Loucy (cell line): ENCODE data around the gene SHROOM3.

Experiments
- H2AFZ ChIP-seq: fragments of 200-600 bp; sonication (generic); 2 replicates; pipeline ENCODE4 v1.6.0; 2016; ENCODE audit warnings: antibody characterized with exemption, mild to moderate bottlenecking, low read length, moderate library complexity
- H3F3A ChIP-seq: fragments of 200-600 bp; 2 replicates; pipeline ENCODE4 v1.6.0; 2016; ENCODE audit warnings: antibody characterized with exemption, low read depth, mild to moderate bottlenecking
- H3K27me3 ChIP-seq: fragments of 200-600 bp; sonication (generic); 2 replicates; pipeline ENCODE4 v1.6.1; 2014; ENCODE audit warnings: low read length, mild to moderate bottlenecking; ENCODE audit not compliant: insufficient read depth, poor library complexity, severe bottlenecking
- H3K36me3 ChIP-seq: fragments of 200-600 bp; sonication (generic); 2 replicates; pipeline ENCODE4 v1.6.1; 2016; ENCODE audit warnings: low read length; ENCODE audit not compliant: insufficient read depth
- H3K4me1 ChIP-seq: fragments of 200-600 bp; sonication (generic); 2 replicates; pipeline ENCODE4 v1.5.1; 2014; ENCODE audit warnings: low read length, mild to moderate bottlenecking; ENCODE audit not compliant: insufficient read depth, poor library complexity, severe bottlenecking
- H3K4me2 ChIP-seq: fragments of 200-600 bp; sonication (generic); 2 replicates; pipeline ENCODE4 v1.6.0; 2014; ENCODE audit warnings: antibody characterized with exemption, low read length, low read depth, mild to moderate bottlenecking; ENCODE audit not compliant: poor library complexity, severe bottlenecking
- H3K4me3 ChIP-seq: fragments of 200-600 bp; sonication (generic); 2 replicates; pipeline ENCODE4 v1.5.1; 2014; ENCODE audit warnings: low read length, mild to moderate bottlenecking, mixed read lengths; ENCODE audit not compliant: poor library complexity, severe bottlenecking
- H3K79me2 ChIP-seq: fragments of 200-600 bp; sonication (generic); 2 replicates; pipeline ENCODE4 v1.6.1; 2014; ENCODE audit warnings: low read length; ENCODE audit not compliant: insufficient read depth
- H3K9ac ChIP-seq: fragments of 200-600 bp; sonication (generic); 2 replicates; pipeline ENCODE4 v1.6.0; 2014; ENCODE audit warnings: mild to moderate bottlenecking, low read depth, low read length, moderate library complexity; ENCODE audit not compliant: poor library complexity, severe bottlenecking
- H3K9me2 ChIP-seq: fragments of 200-600 bp; sonication (generic); replicated peaks from 2 replicates; pipeline ENCODE4 v1.6.1; 2016; ENCODE audit warnings: low read depth, low read length, mixed read lengths
- H3K9me3 ChIP-seq: fragments of 200-600 bp; sonication (generic); 2 replicates; pipeline ENCODE4 v1.6.1; 2014; ENCODE audit warnings: mild to moderate bottlenecking, antibody characterized with exemption, low read length, low read depth; ENCODE audit not compliant: insufficient read depth
- H4K20me1 ChIP-seq: fragments of 200-600 bp; sonication (generic); 2 replicates; pipeline ENCODE4 v1.6.0; 2014; ENCODE audit warnings: antibody characterized with exemption, low read length, mild to moderate bottlenecking; ENCODE audit not compliant: insufficient read depth, poor library complexity, severe bottlenecking
- CTCF ChIP-seq: fragments of 200-600 bp; sonication (generic); conservative IDR thresholded peaks from 2 replicates; pipeline ENCODE4 v1.5.1; 2014; ENCODE audit warnings: mild to moderate bottlenecking, antibody characterized with exemption, low read length
- EZH2phosphoT487 ChIP-seq: fragments of 200-600 bp; IDR thresholded peaks from 2 replicates; pipeline ENCODE4 v1.6.1; 2018; ENCODE audit warnings: antibody characterized with exemption, mild to moderate bottlenecking, moderate library complexity, borderline replicate concordance

The SHROOM3 gene

GRCh38 chr4:76748649-76749048 lies 313.6 kb downstream of the SHROOM3 start:
- H3K27me3 ChIP-seq: no peaks in the 10 kb centered on the region
- H3K9me2 ChIP-seq: no peaks in the 10 kb centered on the region
- peaks cover 57% of the 10 kb centered on the region for H3K4me1 ChIP-seq
- H2AFZ ChIP-seq: peak overlapping the region; percentile 74; the same call in 1 of the 2 replicates
- H3K9me3 ChIP-seq: peaks cover 6% of the 10 kb centered on the region
- no peak overlapping the region for H3K4me3 ChIP-seq
- H3K79me2 ChIP-seq: no peaks in the 10 kb centered on the region
- H3K36me3 ChIP-seq: no peaks in the 10 kb centered on the region
- H3F3A ChIP-seq: peaks cover 5% of the 10 kb centered on the region; the same call in 1 of the 2 replicates
- peak; percentile 71 for TF ChIP-seq CTCF
- no peak for TF ChIP-seq EZH2phosphoT487
- no peaks in the 10 kb centered on the region for H4K20me1 ChIP-seq
- no peak overlapping the region for H3K9ac ChIP-seq
- peak overlapping the region; percentile 4 for H3K4me2 ChIP-seq

- H2AFZ ChIP-seq: no peak overlapping the region
- peaks cover 57% of the 10 kb centered on the region for H3K4me1 ChIP-seq
- no peaks in the 10 kb centered on the region for H3K79me2 ChIP-seq
- H3F3A ChIP-seq: peaks cover 5% of the 10 kb centered on the region; the same call in 1 of the 2 replicates
- no peak overlapping the region for H3K9ac ChIP-seq
- no peaks in the 10 kb centered on the region for H3K27me3 ChIP-seq
- no peak for TF ChIP-seq CTCF
- no peak for TF ChIP-seq EZH2phosphoT487
- no peak overlapping the region for H3K4me3 ChIP-seq
- H3K9me2 ChIP-seq: no peaks in the 10 kb centered on the region
- H4K20me1 ChIP-seq: no peaks in the 10 kb centered on the region
- peaks cover 6% of the 10 kb centered on the region for H3K9me3 ChIP-seq
- no peaks in the 10 kb centered on the region for H3K36me3 ChIP-seq
- no peak overlapping the region for H3K4me2 ChIP-seq
Observed at GRCh38 chr4:76749355-76749754, 314.3 kb downstream of the SHROOM3 start.

- Histone ChIP-seq H3K36me3 (no peaks in the 10 kb centered on the region), H2AFZ (no peak overlapping the region), H3K27me3 (no peaks in the 10 kb centered on the region), H3K9ac (no peak overlapping the region), H3K4me3 (no peak overlapping the region), H3K4me2 (no peak overlapping the region), H3F3A (peaks cover 5% of the 10 kb centered on the region; the same call in 1 of the 2 replicates), H3K79me2 (no peaks in the 10 kb centered on the region), H3K9me2 (no peaks in the 10 kb centered on the region), H4K20me1 (no peaks in the 10 kb centered on the region), H3K9me3 (peaks cover 6% of the 10 kb centered on the region), H3K4me1 (peaks cover 61% of the 10 kb centered on the region)
- TF ChIP-seq EZH2phosphoT487 (no peak), CTCF (no peak)
Observed at GRCh38 chr4:76750716-76751115, 315.7 kb downstream of the SHROOM3 start.
